Esophagus muscularis mucosa (tissue), 4 donors: ENCODE results near the gene DPYD. TPM values are rescaled to one million over a fixed set of nuclear protein-coding genes. Genes with fewer than 3 reads are reported as not detected.

Experiments used
- DNase-seq: peaks from one replicate; pipeline ENCODE4 v3.0.0-alpha.2; 2017; ENCODE audit errors: extremely low spot score
- H3K27ac ChIP-seq, 4 donors: fragments of 200-600 bp; sonication (generic); replicated peaks in 1 of 4; 1 replicate in 3 of 4; 2 replicates in 1 of 4; pipeline ENCODE4 v1.5.1; 2016 to 2019; ENCODE audit warnings: mild to moderate bottlenecking in 1 of 4
- H3K27me3 ChIP-seq, 4 donors: fragments of 200-600 bp; sonication (generic); one replicate each; pipeline versions ENCODE4 v1.5.1 to v1.6.0; 2016 to 2019
- H3K36me3 ChIP-seq, 4 donors: fragments of 200-600 bp; sonication (generic); one replicate each; pipeline ENCODE4 v1.5.1; 2016 to 2019
- H3K4me1 ChIP-seq, 4 donors: fragments of 200-600 bp; sonication (generic); one replicate each; pipeline ENCODE4 v1.5.1; 2016 to 2019
- H3K4me3 ChIP-seq, 4 donors: fragments of 200-600 bp; sonication (generic); 1 replicate in 2 of 4; 2 replicates in 2 of 4; pipeline ENCODE4 v1.5.1; 2016 to 2019; ENCODE audit warnings: mild to moderate bottlenecking in 4 of 4, moderate library complexity in 1 of 4
- H3K9me3 ChIP-seq, 4 donors: fragments of 200-600 bp; sonication (generic); 1 replicate in 3 of 4; 2 replicates in 1 of 4; pipeline ENCODE4 v1.5.1; 2016 to 2019
- CTCF ChIP-seq, 3 experiments: fragments of 200-600 bp in 2 of 3; fragments of 450-650 bp in 1 of 3; sonication (generic) in 2 of 3; IDR thresholded peaks; one replicate each; pipeline ENCODE4 v1.5.1; 2017 to 2019; ENCODE audit warnings: antibody characterized with exemption in 3 of 3, mild to moderate bottlenecking in 2 of 3, moderate library complexity in 1 of 3
- EP300 ChIP-seq: sonication (generic); formaldehyde crosslinking; IDR thresholded peaks from one replicate; pipeline ENCODE4 v1.6.1; 2017; ENCODE audit warnings: antibody characterized with exemption
- POLR2A ChIP-seq: fragments of 450-650 bp; IDR thresholded peaks from one replicate; pipeline ENCODE4 v1.6.1; 2017; ENCODE audit warnings: antibody characterized with exemption, moderate library complexity, mild to moderate bottlenecking, low read depth
- POLR2AphosphoS5 ChIP-seq, 2 donors: sonication (generic); formaldehyde crosslinking; IDR thresholded peaks; one replicate each; pipeline ENCODE4 v1.6.1; 2017; ENCODE audit warnings: antibody characterized with exemption in 2 of 2
- WGBS: methylation state at CpG from one replicate; pipeline ENCODE4 v1.1.5; 2018; 5-methylcytosine and 5-hydroxymethylcytosine counted together
- intact Hi-C: fragments of 100-400 bp; cut with DNase I; formaldehyde crosslinking; loops from one replicate; pipeline ENCODE4 v1.15.1; 2023
- total RNA-seq, 4 donors: library from RNA; depleted of rRNA; stranded (reverse); fragments of >200 nt; gene quantifications; one replicate each; pipeline versions ENCODE4 v1.1.0 to v1.2.1, GENCODE V29; 2016

DPYD gene
- total RNA-seq, 4 donors from 2014 or later = 31.1 to 36.6 (median 31.7) TPM

- intact Hi-C loops = no loop called here
- H3K4me1 ChIP-seq = no peaks in the 10 kb centered on the region
- 87% methylated on average over 7 of the region's 7 CpGs for WGBS
Measured at GRCh38 chr1:97870589-97870988, 50.2 kb downstream of the DPYD start.

GRCh38 chr1:97869441-97869840 lies 51.4 kb downstream of the DPYD start:
- H3K27ac ChIP-seq = no peak overlapping the region
- H3K4me1 ChIP-seq = no peaks in the 10 kb centered on the region
- no peak overlapping the region for H3K4me3 ChIP-seq
- no peaks in the 10 kb centered on the region for H3K9me3 ChIP-seq
- intact Hi-C loops = no loop called here
- WGBS = 36% methylated on average over 2 of the region's 2 CpGs
- no peak for DNase-seq
- no peak for TF ChIP-seq CTCF (IDR thresholded peaks at IDR 0.05)
- no peak for TF ChIP-seq POLR2AphosphoS5 (IDR thresholded peaks at IDR 0.05)
- TF ChIP-seq EP300 = no peak
- no peak for TF ChIP-seq POLR2A
- no peaks in the 10 kb centered on the region for H3K27me3 ChIP-seq
- no peaks in the 10 kb centered on the region for H3K36me3 ChIP-seq

More at GRCh38 chr1:97870589-97870988, 50.2 kb downstream of the DPYD start:
- Histone ChIP-seq H3K36me3 (no peaks in the 10 kb centered on the region), H3K27ac (no peak overlapping the region), H3K4me3 (no peak overlapping the region), H3K9me3 (no peaks in the 10 kb centered on the region), H3K27me3 (no peaks in the 10 kb centered on the region)
- no peak for DNase-seq
- TF ChIP-seq POLR2A = no peak
- TF ChIP-seq CTCF (IDR thresholded peaks at IDR 0.05) = no peak
- no peak for TF ChIP-seq POLR2AphosphoS5 (IDR thresholded peaks at IDR 0.05)
- TF ChIP-seq EP300 = no peak

GRCh38 chr1:97867127-97867526 lies 53.7 kb downstream of the DPYD start:
- no peak for TF ChIP-seq EP300
- no peak for TF ChIP-seq CTCF (IDR thresholded peaks at IDR 0.05)
- no peak for TF ChIP-seq POLR2AphosphoS5 (IDR thresholded peaks at IDR 0.05)
- no peak for TF ChIP-seq POLR2A
- no peak for DNase-seq
- no peaks in the 10 kb centered on the region for H3K36me3 ChIP-seq
- H3K9me3 ChIP-seq = no peaks in the 10 kb centered on the region
- H3K4me1 ChIP-seq = no peaks in the 10 kb centered on the region
- intact Hi-C loops = no loop called here
- no peak overlapping the region for H3K4me3 ChIP-seq
- H3K27me3 ChIP-seq = no peaks in the 10 kb centered on the region
- 96% methylated on average over 4 of the region's 4 CpGs for WGBS
- no peak overlapping the region for H3K27ac ChIP-seq

- Histone ChIP-seq H3K27ac (no peak overlapping the region), H3K27me3 (no peaks in the 10 kb centered on the region), H3K9me3 (no peaks in the 10 kb centered on the region), H3K4me1 (no peaks in the 10 kb centered on the region), H3K36me3 (no peaks in the 10 kb centered on the region), H3K4me3 (no peak overlapping the region)
- 65% methylated on average over 5 of the region's 5 CpGs for WGBS
- intact Hi-C loops = no loop called here
- DNase-seq = no peak
- TF ChIP-seq EP300 (no peak), POLR2AphosphoS5 (IDR thresholded peaks at IDR 0.05) (no peak), CTCF (IDR thresholded peaks at IDR 0.05) (no peak), POLR2A (no peak)
Measured at GRCh38 chr1:97864615-97865014, 56.2 kb downstream of the DPYD start.

- Histone ChIP-seq H3K4me1 (peaks cover 0 to 10% (median 6%) of the 10 kb centered on the region in 4 donors), H3K27ac (no peak overlapping the region), H3K4me3 (no peak overlapping the region), H3K27me3 (no peaks in the 10 kb centered on the region), H3K36me3 (peaks cover 0 to 5% (median 0%) of the 10 kb centered on the region in 4 donors), H3K9me3 (no peaks in the 10 kb centered on the region)
- 100% methylated on average over 1 of the region's 1 CpG for WGBS
- intact Hi-C loops = no loop called here
- no peak for DNase-seq
- TF ChIP-seq CTCF (IDR thresholded peaks at IDR 0.05) = no peak
- no peak for TF ChIP-seq POLR2AphosphoS5 (IDR thresholded peaks at IDR 0.05)
- no peak for TF ChIP-seq EP300
- no peak for TF ChIP-seq POLR2A
Measured at GRCh38 chr1:97853221-97853620, 67.6 kb downstream of the DPYD start.
